GM12892 (cell line): Measurements from ENCODE around the gene KLHL26.

Experiments used
- POLR2A ChIP-seq: IDR thresholded peaks from 2 replicates; pipeline ENCODE4 v1.6.1; 2011; ENCODE audit warnings: low read depth, low read length, control low read depth
- TAF1 ChIP-seq: IDR thresholded peaks from 2 replicates; pipeline ENCODE4 v1.6.1; 2011; ENCODE audit warnings: low read depth, mild to moderate bottlenecking, control low read depth, low read length, borderline replicate concordance

GRCh38 chr19:18697680-18698079 is 60.9 kb downstream of the KLHL26 start:
- no peak for TF ChIP-seq POLR2A
- no peak for TF ChIP-seq TAF1
